Upper lobe of left lung (tissue), 4 donors: Measurements from ENCODE around the gene CINP.

Experiments used
- CTCF ChIP-seq, 6 experiments: fragments of 450-650 bp in 4 of 6; fragments of 200-600 bp in 2 of 6; sonication (generic) in 2 of 6; IDR thresholded peaks; one replicate each; pipeline ENCODE4 v1.5.1; 2016 to 2019; ENCODE audit warnings: antibody characterized with exemption in 6 of 6
- EP300 ChIP-seq, 4 donors: sonication (generic); formaldehyde crosslinking; IDR thresholded peaks; one replicate each; pipeline ENCODE4 v1.5.1; 2017; ENCODE audit warnings: antibody characterized with exemption in 4 of 4, control low read depth in 2 of 4
- POLR2A ChIP-seq, 4 donors: fragments of 450-650 bp; IDR thresholded peaks; one replicate each; pipeline ENCODE4 v1.5.1; 2016 to 2017; ENCODE audit warnings: antibody characterized with exemption in 4 of 4, mild to moderate bottlenecking in 2 of 4

DNA sequence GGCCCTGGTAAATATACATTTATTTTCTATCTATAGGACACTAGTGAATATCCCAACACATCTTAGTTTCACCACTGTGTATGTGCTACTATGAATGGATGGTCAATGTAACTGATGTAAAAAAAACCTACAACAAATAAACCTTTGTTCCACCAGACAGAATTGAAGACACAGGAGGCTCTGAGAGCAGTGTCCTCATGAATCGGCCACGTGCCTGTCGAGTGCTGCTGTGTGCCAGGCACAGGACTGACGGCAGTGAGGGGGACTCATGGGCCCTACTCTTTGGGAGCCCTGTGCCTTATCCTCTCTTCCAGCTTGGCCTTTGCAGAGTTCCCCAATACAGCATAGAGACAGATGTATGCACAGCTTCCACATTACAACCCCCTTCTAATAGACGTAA lies 18.2 kb downstream of the CINP start:
- TF ChIP-seq EP300 (IDR thresholded peaks at IDR 0.05) (no peak), CTCF (IDR thresholded peaks at IDR 0.05) (no peak), POLR2A (IDR thresholded peaks at IDR 0.05) (no peak)
